ENCODE measurements around the gene BZW2.

The BZW2 gene

DNA sequence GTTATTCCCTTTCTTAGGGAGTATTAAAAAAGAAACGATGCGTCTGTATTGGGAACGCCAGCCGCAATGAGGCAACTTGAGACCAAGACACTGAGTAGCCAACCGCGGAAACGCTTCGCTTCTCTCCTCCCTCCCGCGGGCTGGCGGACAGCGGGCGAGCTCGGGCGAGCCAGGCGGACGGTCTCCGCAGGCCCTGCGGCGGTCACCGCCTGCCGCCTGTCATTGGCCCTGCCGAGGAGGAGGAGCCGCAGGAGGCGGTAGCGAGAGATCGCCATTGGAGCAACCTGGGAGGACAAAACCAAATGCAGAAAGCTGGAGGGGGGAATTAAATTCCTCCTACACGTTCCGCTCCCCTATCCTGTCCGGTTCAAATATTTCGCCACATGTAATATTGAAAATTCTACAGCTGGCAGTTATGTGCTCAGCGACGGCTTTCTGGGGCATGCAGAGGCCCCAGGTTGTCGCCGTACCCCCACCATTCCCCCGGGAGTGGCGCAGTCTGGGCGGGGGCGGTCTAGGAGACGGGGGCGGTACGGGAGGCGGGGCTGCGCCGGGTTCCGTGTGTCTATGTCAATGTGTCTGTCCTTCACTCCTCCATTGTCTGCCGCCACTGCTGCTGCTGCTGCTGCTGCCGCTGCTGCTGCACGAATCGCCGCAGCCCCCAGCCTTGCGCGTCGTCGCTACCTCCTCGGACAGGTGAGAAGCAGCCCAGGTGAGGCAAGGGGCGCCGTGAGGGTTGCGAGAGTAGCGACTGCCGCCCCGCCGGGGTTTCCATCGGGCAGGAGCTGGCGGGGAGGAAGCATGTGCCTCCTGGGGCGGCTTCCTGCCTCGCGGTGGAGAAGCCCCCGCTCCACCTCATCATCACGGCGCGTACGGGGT, at the start of gene BZW2, which contains the start of gene ANKMY2:
Gene BZW2 (plus strand): TSS at position 589 of the 879 bp plus-strand sequence. CDS start 19,263 bp downstream, outside the sequence.
Gene ANKMY2 (minus strand): TSS at position 162 of the 879 bp plus-strand sequence. CDS start 181 bp downstream, outside the sequence.
- DNase-seq (ENCODE audit: low read depth in 2 of 2) = peak; percentile 80 to 86

DNA sequence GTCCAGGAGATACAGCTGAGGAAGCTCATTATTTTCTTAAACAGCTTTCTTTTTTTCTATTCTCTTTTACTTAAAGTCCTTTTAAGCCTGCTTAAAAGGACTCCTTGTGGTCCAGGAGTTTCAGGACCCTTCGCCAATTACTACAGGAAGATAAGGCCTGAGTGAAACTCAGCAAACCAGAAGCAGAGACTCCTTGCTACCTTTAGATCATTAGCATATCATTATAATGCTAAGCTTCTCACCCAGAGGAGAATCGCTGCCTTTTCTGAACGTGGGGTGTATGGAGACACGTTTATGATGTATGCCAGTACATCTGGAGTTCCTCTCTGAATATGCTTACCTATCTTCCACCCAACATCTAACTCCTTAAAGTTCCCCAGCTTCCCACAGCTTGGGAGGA, 48.0 kb upstream of the BZW2 start:
- no peak for DNase-seq (ENCODE audit: low read depth in 2 of 2)

DNA sequence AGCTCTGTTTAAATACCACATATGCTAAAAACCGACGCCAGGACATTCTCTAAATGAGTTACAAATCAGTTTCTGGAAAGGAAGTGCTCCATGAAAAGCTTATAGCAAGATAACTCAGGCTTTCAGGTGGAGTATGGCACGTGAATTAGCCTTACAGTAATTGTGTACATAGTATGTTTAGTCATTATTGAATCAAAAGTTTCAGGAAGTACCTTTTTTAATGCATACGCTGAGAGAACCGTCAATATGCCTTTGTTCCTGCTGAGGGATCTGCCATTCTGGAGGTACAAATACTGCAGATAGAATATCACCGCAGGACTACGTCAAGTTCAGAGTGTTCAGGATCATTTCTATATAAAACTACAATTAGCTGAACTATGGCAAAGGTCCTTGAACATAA, 46.1 kb upstream of the BZW2 start:
- DNase-seq (ENCODE audit: low read depth in 2 of 2) = no peak

DNA sequence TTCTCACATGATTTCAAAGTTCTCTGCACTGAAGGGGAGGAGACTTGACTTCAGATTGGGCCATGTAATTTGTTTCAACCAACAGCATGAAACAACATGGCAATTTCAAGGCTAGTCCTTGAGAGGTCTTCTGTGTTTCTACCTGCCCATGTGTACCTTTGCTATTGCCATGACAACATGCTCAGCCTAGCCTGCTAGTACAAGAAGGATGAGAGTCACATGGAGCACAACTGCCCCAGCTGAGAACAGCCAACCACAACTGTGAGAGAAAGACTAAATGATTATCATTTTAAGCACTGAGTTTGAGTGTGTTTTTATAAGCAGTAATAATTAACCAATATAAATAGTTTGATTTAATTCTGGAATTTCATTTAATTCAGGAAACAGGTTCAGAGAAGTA, 42.3 kb upstream of the BZW2 start:
- no peak for DNase-seq (ENCODE audit: low read depth in 2 of 2)

DNA sequence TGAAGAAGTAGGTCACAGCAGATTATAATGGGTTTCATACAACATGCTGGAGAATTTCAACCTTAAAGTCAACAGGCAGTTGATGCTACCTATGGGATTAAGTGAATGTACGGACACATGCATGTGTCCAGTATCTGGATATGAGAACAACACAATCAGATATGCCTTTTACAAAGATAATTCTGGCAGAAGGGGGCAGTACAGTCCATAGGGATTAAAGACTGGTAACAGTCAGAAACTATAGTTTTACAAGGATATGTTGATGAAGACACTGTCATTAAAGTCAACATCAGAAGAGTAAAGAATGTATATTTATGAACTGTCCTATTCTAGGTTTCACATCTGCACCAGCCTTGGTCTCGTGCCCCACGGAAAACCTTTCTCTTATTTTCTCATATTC, 41.9 kb upstream of the BZW2 start:
- DNase-seq (ENCODE audit: low read depth in 2 of 2) = no peak

DNA sequence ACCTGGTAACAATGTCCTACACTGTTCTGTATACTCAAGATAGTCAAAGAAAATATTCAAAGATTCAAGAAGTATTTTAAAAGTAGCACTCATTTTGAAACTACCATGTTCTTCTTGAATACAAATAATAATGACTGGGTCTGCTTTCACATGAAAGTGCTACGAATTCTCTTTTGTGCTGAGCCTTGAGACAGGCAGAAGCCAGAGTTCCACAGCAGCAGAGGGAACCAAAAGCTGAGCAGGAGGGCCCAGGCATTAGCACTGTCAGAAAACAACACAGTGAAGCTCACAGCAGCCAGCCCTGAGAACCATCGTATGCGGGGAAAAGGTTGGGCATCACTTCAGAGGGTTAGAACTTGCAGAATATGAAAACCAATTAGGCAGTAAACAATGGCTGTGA, 39.3 kb upstream of the BZW2 start:
- no peak for DNase-seq (ENCODE audit: low read depth in 2 of 2)

DNA sequence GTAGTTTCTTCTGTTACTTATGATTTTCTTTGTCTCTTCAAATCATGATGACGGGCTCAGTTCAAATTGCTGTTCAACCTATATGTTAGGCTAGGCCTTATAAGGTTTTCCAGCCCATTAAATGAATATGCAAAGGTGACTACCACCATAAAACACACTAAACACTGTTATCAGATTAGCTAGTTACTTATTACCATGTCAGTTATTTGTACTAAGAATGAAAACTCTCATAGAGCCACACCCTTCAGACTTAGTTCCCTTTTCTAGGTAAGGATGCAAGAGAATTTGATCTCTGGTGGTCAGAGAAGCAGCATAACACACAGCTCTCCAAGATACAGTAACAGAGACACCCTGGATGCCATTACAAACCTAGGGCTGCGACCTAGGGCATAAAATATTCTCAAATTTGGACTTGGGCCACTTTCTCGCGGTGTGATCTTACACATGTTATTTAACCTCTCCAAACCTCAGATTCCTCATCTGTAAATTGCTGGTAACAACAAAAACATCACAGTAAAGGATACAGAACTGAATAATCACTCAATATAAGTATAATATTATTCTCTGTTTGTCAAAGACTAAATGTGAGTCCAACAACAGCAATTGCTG, 36.0 kb upstream of the BZW2 start:
- DNase-seq (ENCODE audit: low read depth in 2 of 2) = no peak

DNA sequence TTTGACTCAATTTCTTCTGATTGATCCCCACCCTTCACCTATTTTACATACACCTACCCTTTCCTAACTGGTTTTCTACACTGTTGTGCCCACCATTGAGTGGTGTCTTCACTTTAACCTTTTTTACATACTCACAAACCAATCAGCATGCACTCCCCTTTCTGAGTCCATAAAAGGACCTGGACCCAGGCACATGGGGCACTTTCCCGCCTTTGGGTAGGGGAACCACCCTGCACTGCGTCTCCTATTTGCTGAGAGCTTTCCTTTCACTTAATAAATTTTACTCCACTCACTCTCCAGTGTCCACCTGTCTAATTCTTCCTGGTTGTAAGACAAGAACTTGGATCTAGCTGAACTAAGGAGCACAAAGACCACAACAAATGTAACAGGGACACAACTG, 34.3 kb upstream of the BZW2 start:
- DNase-seq (ENCODE audit: low read depth in 2 of 2) = no peak

DNA sequence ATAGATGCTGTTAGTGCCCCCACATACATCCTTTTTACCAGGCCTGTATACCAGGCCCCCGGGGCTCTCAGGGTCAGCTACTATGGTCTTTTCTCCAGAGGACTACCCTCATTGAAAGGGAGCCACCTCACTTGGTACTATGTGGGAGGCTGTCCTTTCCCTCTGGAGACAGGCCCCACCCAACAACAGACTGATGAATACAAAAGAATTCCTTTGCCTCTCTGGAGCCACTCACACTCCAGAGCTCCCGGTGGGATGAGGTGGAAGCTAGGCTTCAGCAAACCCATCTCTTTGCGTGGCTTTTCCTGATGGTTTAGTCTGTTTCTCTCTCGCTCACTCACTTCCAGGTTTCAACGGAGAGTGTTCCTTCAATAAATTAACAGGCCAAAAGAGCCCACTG, 30.8 kb upstream of the BZW2 start:
- DNase-seq (ENCODE audit: low read depth in 2 of 2) = no peak

DNA sequence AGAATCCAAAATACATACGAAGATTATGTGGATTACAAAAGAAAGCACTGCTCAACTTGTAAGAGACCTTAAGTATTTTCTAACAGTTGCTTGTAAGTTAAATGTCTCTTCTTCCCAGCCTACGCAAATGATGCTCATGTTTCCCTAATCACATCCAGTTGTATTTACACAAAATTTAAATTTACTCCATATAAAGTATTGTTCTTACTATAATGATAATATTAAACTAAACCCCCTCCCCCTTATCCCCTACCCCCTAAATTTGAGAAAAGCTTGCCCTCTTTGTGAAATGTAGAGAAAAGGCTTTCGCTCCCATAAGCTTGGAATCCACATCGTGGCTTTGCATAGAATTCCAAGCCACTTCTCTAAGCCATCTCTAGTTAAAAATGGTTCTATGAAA, 29.9 kb upstream of the BZW2 start:
- DNase-seq (ENCODE audit: low read depth in 2 of 2) = no peak

DNA sequence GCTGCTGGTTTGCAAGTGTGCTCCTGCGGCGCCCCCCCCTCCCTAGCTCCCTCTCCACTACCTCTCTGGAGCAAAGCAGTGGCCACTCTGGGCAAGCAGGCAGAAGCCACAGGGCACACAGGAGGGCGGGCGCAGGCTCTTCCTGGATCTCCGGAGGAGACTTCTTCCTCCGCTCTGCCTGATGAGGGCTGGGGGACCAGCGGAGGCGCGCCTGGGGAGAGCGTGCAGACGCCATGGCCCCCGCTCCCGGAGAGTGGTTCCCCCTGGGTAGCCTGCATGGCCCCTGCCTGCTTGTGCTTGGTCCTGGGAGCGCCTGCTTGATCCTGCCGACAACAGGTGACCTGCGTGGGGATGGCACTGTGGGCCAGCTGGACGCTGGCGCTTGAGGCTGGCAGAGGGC, 29.4 kb upstream of the BZW2 start:
- DNase-seq (ENCODE audit: low read depth in 2 of 2) = no peak

DNA sequence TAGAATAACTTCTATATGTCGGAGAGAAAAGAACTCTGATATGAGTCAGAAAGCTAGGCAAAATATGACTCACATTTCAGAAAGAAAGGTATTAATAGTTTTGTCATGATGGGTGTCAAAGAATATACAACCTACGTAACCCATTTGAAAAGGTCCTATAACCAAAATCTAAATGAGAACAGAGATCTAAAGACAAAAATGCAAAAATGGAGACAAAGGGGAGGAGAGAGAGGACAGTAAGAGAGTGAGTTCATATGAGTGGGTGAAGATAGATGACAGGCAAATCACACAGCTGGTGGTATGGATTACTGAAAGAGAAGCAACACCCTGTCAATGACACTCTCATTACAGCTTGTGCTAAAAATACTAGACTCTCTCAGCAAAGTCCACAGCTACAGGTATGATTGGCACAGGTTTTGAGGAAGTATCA, 26.0 kb upstream of the BZW2 start:
- peak in 1 of 2 donors; percentile 7 for DNase-seq (ENCODE audit: low read depth in 2 of 2)

DNA sequence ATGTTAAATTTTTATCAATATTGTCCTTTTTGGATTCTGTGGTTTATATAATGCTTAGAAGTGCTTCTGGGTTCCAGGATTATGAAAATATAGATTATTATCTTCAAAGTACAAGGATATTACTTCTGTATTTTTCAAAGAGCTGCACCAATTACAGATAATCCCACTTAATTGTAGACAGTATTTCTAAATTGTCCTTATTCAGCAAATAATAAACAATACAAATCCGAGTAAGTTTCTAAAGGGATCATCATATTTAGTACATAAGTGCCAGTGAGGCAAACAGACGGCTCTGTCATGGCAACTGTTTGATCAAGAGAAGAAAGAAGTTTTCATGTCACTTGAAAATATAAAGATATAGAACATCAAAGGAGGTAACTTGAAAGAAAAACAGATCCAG, 19.6 kb upstream of the BZW2 start:
- DNase-seq (ENCODE audit: low read depth in 2 of 2) = no peak

DNA sequence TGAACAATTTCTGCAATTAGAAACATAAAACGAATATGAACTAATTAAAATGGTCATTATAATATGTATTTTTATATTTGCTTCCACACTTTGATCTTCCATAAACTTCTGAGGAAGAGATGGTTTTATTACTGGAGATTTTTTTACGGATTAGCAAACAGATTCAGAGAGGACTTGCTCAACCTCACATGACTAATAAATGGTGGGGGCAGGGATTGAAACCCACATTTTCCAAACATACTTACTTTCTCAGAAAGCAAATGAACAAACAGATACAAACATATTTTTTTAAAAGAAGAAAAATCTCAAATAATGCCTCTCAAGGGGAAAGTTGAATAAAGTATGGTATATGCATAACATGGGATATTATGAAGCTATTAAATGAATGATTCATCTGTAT, 18.7 kb upstream of the BZW2 start:
- DNase-seq (ENCODE audit: low read depth in 2 of 2) = no peak

DNA sequence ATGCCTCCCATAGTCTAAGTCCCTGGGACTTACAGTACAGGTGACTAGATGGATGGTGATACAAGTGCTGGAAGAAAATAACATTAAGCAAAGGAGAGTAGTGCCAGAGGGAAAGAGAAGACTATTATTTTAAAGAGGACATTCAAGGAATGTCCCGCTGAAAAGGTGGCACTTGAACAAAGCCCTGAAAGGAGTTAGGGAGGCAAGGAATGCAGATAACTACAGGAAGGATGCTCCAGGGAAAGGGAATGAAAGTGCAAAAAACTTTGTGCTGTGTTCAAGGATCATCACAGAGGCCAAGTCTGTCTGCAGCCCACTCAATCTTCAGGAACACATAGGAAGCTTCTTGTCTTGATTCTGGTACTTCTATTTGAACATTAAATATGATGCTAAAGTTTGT, 15.3 kb upstream of the BZW2 start:
- no peak for DNase-seq (ENCODE audit: low read depth in 2 of 2)

DNA sequence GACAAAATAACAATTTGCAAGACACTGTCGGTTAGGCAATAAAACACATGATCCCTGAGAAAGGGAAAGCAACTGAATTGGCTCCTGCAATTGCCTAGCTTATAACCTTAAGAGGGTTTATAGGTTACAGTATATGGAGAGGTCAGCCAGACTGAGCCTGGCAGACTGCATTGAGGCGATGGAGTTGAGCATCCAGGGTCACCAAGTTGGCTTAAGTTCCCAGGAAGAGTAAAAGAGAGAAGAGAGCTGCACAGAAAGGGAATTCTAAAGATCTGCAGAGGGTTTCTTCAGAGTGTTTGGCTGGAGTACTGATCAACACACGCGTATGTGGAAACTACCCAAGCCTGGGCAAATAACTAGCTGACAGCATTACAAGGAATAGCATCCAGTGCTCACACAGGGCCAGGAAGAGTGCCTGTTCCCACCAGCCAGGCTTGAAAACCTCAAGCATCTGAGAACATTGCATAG, 11.7 kb upstream of the BZW2 start:
- DNase-seq (ENCODE audit: low read depth in 2 of 2) = no peak

DNA sequence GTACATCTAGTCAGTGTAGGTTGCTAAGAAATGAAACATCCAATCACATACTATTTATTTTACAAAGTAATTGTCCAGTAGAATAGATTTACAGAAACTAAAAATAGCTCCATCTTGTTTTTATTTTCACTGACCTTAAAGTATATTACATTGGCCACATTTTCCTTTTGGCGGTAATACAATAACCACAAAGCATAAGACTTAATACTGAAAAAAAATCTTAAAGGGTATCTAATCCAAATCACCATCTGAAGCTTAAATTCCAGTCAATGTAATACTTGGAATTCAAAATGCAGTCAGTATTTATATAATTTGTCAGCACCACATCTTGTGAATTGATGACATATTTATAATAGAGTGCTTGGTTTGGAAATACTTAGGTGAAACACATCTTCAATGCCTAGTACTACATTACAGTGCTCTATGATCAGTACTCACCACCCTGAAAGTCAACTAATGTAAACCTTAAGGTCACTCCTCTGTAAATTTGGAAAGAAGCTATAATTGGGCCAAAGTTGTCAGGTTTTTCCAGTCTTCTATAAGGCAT, 9.4 kb upstream of the BZW2 start:
- DNase-seq (ENCODE audit: low read depth in 2 of 2) = no peak

DNA sequence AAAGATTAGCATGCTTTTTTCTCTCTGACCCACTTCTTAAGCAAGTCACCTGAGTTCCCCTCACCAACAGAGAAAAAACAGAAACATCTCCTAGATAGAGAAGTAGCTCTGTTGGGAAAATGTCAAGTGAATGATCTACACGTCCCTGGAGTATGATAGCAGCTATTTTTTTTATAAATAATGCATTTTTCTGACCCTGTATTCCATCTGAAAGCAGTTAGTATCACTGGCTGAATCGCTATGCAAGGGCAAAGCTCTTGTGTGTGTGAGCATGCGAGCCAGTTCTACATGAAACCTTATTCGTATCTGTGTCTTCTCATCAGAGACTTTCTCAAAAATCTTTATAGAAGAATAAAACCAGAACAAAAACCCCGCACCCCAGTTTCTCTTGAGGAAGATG, 8.6 kb upstream of the BZW2 start:
- no peak for DNase-seq (ENCODE audit: low read depth in 2 of 2)

DNA sequence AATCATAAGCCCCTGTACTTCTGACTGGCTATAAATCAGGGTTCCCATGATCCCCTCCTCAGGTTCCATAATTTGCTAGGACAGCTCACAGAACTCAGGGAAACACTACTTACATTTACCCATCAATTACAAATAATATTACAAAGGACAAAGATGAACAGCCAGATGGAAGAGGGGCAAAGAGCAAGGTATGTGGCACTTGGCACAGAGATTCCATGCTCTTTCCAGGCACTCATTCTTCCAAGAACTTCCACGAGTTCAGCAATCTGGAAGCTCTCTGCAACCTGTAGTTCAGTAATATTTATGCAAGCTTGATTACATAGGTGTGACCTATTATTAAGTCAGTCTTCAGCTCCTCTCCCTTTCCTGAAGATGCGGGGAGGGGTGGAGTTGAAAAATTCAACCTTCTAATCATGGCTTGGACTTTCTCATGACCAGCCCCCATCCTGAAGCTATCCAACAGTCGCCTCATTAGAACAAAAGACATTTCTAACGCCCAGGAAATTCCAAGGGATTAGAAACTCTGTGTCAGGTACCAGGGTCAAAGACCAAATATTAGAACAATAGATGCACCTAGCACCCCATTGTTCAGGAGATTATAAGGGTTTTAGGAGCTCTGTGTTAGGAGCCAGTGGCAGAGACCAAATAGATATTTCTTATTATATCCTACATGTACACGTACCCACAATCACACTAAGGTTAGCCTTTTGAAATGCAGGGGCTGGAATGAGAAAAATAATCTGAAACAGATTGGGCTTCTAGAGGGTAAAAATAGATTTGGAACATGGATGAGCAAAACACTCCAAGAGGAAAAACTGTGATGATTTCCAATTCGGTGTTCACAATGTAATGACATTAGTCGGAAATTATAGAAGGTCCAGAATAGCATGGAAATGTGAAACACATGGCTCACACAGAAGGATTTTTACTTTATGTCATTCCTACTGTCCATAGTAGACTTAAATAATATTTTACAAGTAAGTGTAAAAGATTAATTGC, 7.4 kb upstream of the BZW2 start:
- DNase-seq (ENCODE audit: low read depth in 2 of 2) = no peak

DNA sequence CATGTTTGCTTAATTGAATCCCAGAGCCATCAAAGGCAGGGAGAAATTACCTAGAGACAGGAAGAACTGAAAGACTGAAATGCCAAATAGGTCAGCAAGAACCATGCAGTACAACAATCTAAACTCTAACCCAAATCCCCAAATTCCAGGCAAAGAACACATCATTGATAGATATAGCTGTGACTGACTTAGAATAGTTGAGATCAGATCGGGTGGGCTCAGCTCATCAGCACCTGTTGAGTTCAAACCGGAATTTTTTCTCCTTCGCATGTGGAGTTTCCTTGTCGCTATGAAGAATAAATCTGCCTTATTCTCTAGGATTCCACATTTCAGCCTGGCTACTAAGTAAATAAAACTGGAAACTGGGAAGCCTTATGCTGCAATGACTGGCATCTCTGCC, 1.8 kb upstream of the BZW2 start:
- DNase-seq (ENCODE audit: low read depth in 2 of 2) = no peak
